ENCODE measurements around the gene P2RX3.
"Not testable (repeated sequence)": the region's sequence is repeated elsewhere in the genome, so short reads cannot be mapped to it uniquely, and the experiment has no call there.

The P2RX3 gene

GRCh38 chr11:57354699-57355098 lies 16.5 kb downstream of the P2RX3 start:
- peak; percentile 90 for DNase-seq

GRCh38 chr11:57356268-57356667 lies 18.1 kb downstream of the P2RX3 start:
- DNase-seq, result peak; percentile 41

GRCh38 chr11:57357310-57357709 lies 19.2 kb downstream of the P2RX3 start:
- no peak for DNase-seq

- DNase-seq, result peak; percentile 37
These were observed 19.7 kb downstream of the P2RX3 start for GRCh38 chr11:57357856-57358255.

- DNase-seq, result peak; percentile 81
These were observed 20.4 kb downstream of the P2RX3 start for GRCh38 chr11:57358543-57358961.

- no peak for DNase-seq
These were observed 20.8 kb downstream of the P2RX3 start for GRCh38 chr11:57358991-57359390.

GRCh38 chr11:57359396-57359795 lies 21.2 kb downstream of the P2RX3 start:
- no peak for DNase-seq

GRCh38 chr11:57359896-57360690 lies 21.9 kb downstream of the P2RX3 start:
- no peak for DNase-seq

- no peak for DNase-seq
These were observed 22.8 kb downstream of the P2RX3 start for GRCh38 chr11:57360991-57361390.

- not testable (repeated sequence) for DNase-seq
These were observed 23.3 kb downstream of the P2RX3 start for GRCh38 chr11:57361420-57361819.

GRCh38 chr11:57361926-57362325 lies 23.8 kb downstream of the P2RX3 start:
- no peak for DNase-seq

- peak; percentile 73 for DNase-seq
These were observed 25.3 kb downstream of the P2RX3 start for GRCh38 chr11:57363131-57364080.

- DNase-seq, result no peak
These were observed 26.9 kb downstream of the P2RX3 start for GRCh38 chr11:57364851-57365660.

GRCh38 chr11:57368106-57368844 lies 30.1 kb downstream of the P2RX3 start:
- DNase-seq, result no peak

GRCh38 chr11:57368845-57369232 lies 30.7 kb downstream of the P2RX3 start:
- DNase-seq, result no peak

GRCh38 chr11:57370251-57370650 lies 32.1 kb downstream of the P2RX3 start:
- DNase-seq, result no peak

- DNase-seq, result no peak
These were observed 32.8 kb downstream of the P2RX3 start for GRCh38 chr11:57370941-57371340.

GRCh38 chr11:57373146-57373545 lies 35.0 kb downstream of the P2RX3 start:
- DNase-seq, result no peak

GRCh38 chr11:57374966-57375365 lies 36.8 kb downstream of the P2RX3 start:
- no peak for DNase-seq

- DNase-seq, result no peak
These were observed 37.3 kb downstream of the P2RX3 start for GRCh38 chr11:57375490-57375889.

- no peak for DNase-seq
These were observed 38.2 kb downstream of the P2RX3 start for GRCh38 chr11:57376095-57377090.

All from hematopoietic multipotent progenitor cell treated with erythropoietin and hydrocortisone succinate and interleukin-3 and kit ligand, for 6 days (in vitro differentiated cells).